Astrocyte of the spinal cord (primary cell): ENCODE measurements around the gene LDLRAD4.

Experiments used
- DNase-seq: peaks from one replicate; pipeline ENCODE4 v3.0.0; 2011; ENCODE audit warnings: low read depth, low spot score
- H3K4me3 ChIP-seq: 2 replicates; pipeline ENCODE4 v1.5.1; 2011; ENCODE audit warnings: low read depth, mild to moderate bottlenecking, low read length, moderate library complexity
- CTCF ChIP-seq: IDR thresholded peaks from 2 replicates; pipeline ENCODE4 v1.5.1; 2012; ENCODE audit warnings: low read depth, mild to moderate bottlenecking, low read length, inconsistent platforms
- in situ Hi-C: cut with HindIII; loops from 2 replicates; pipeline ENCODE4 v1.10.0; 2017; ENCODE audit warnings: low sequenced_read_pairs

The LDLRAD4 gene

DNA sequence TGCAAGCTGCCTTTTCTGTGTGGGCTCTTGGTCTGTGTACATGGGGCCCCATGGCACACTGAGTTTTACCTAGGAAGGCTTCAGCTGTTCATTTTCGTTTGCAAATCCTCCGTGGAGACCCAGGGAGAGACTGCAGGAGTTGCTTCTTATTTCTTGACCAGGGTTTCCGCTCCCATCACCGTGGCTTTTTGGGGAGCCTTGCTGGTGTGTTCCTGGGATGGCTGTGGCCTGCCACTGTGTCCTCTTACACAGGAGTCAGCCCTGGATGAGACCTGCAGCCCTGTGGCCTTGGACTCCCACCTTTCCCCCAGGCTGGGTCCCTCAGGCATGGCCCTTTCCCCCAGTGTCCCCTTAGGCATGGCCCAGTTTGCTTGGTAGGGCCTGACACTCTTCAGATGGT, 370.8 kb downstream of the LDLRAD4 start:
- TF ChIP-seq CTCF = no peak
- in situ Hi-C loops = no loop called here
- no peak for DNase-seq
- H3K4me3 ChIP-seq = no peak overlapping the region

DNA sequence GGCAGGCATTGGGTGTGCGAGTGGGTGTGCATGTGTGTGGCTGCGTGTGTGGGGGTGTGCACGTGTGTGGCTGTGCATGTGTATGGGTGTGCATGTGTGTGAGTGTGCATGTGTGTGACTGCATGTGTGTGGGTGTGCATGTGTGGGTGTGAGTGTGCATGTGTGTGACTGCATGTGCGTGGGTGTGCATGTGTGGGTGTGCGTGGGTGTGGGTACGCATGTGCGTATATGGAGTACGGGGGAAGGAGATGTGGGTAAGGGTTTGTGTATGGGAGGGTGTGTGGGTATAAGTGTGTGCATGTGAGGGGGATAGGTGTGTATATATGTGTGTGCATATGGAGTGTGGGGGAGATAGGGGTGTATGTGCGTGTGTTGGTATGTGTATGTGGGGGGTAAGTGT, 371.4 kb downstream of the LDLRAD4 start:
- in situ Hi-C loops = no loop called here
- no peak for TF ChIP-seq CTCF
- DNase-seq = no peak
- no peak overlapping the region for H3K4me3 ChIP-seq

GRCh38 chr18:13592246-13592645, 373.7 kb downstream of the LDLRAD4 start:
- DNase-seq = no peak

GRCh38 chr18:13594551-13594950, 376.0 kb downstream of the LDLRAD4 start:
- DNase-seq = no peak
- no peak overlapping the region for H3K4me3 ChIP-seq
- TF ChIP-seq CTCF = no peak
- in situ Hi-C loops = no loop called here

More at GRCh38 chr18:13592246-13592645, 373.7 kb downstream of the LDLRAD4 start:
- no peak for TF ChIP-seq CTCF
- in situ Hi-C loops = no loop called here
- no peak overlapping the region for H3K4me3 ChIP-seq

- H3K4me3 ChIP-seq = no peak overlapping the region
- no peak for DNase-seq
- no peak for TF ChIP-seq CTCF
- in situ Hi-C loops = no loop called here
Measured at GRCh38 chr18:13597068-13597467, 378.5 kb downstream of the LDLRAD4 start.

DNA sequence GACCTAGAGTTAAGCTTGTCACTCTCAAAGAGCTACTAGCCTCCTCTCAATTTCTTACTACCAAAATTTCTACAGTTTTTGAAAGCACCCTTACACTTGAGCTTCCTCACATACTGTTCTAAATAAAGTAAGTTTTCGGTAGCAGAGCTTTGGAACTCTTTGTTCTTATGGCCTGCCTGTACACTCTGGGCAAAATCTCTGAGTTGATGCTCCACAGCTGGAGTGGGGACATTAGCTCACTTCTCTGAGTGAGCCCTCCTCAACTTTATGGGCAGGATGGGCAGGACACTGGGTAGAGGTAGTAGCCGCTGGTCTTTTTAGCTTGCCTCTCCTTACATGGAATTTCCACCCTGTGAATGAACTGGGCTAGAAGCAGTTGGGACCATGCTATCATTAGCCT, 380.0 kb downstream of the LDLRAD4 start:
- in situ Hi-C loops = no loop called here
- H3K4me3 ChIP-seq = no peak overlapping the region
- DNase-seq = no peak
- no peak for TF ChIP-seq CTCF

- no peak overlapping the region for H3K4me3 ChIP-seq
- in situ Hi-C loops = no loop called here
- no peak for DNase-seq
- no peak for TF ChIP-seq CTCF
Measured at GRCh38 chr18:13599031-13599430, 380.5 kb downstream of the LDLRAD4 start.
